HG03442 (cell line): Measurements from ENCODE around the gene ASGR1.
"Not testable (repeated sequence)": the region's sequence is repeated elsewhere in the genome, so short reads cannot be mapped to it uniquely, and the experiment has no call there.

ENCODE experiments used
- ATAC-seq: cut with Tn5 transposase; IDR thresholded peaks from one replicate; pipeline ENCODE4 v1.9.1; 2021; ENCODE audit warnings: mild to moderate bottlenecking, moderate library complexity; ENCODE audit not compliant: unreplicated experiment

ASGR1 gene

DNA sequence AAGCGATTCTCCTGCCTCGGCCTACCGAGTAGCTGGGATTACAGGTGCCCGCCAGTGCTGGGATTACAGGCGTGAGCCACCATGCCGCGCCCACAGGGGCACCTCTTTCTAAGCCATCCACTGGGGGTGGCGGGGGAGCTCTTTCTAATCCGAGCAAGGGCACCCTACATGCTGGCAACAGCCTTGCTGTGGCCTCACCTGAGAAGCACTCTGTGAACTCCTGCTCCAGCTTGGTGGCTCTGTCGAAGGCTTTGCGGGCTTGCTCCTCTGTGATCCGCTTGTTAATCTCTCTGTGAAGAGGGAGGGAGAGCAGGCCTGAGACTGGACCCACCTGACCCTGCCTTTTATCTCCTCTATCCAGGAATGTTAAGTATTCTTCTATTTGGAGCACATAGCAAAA, 11.9 kb upstream of the ASGR1 start:
- no peak for ATAC-seq

DNA sequence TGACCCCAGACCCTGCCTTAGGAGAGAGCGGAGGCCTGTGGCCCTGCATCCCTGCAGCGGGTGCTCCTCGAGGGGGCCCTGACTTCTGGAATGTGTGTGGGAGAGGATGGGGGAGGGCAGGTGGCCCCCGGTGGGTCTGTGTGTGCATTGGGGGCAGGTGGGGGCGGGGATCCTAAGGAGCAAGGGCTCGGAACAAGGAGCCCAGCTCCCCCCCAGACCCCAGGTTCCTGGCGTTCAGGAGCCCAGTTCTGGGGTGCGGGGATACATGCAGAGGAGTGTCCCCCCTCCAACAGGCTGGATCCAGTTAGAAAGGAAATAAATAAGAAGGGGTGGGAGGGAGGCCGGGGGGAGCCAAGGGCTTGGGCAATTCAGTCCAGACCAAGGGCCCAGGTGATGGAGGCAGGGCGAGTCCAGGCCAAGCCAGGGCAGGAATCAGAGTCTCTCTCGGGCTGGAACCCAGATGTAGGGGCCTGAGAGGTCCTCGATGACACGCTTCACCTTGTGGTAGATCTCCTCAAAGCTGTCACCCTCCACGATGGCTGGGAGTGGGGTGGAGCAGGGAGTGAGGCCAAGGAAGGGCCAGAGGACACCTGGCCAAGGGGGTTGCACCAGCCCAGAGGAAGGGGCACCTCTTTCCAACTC, 11.2 kb upstream of the ASGR1 start:
- ATAC-seq: no peak

DNA sequence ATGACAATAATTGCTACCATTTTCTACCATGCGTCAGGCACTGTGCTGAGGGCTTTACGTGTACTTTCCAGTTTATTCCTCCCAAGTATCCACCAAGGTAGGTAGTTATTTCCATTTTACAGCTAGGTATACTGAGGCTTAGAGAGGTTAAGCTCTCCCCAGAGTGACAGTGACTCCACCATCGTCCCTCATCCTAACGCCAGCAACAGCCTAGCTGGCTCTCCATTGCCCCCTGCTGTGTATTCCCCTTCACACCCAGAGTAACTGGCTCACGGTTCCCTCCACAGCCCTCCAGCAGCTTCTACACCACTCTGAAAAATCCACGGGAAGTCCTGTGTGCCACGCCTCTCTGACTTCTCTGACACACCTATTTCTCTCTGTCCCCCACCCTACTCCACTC, 7.1 kb upstream of the ASGR1 start:
- no peak for ATAC-seq

DNA sequence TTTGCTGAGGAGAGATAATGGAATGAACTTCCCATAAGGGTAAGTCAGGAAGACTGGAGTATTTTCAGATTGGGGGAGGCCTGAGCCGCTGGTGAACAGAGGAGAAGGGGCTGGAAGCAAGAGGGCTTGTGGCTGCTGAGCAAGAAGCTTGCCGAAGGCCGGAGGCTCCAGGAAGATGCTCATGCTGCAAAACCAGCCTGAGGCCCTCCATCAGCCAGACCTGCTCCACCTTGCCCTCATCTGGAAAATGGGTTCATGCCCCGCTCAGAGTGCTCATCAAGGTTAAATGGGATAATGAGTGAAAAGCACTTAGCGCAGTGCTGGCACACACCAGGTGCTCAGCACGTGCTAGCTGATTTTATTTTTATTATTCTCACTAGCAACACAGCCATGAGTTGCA, 5.5 kb upstream of the ASGR1 start:
- ATAC-seq: no peak

DNA sequence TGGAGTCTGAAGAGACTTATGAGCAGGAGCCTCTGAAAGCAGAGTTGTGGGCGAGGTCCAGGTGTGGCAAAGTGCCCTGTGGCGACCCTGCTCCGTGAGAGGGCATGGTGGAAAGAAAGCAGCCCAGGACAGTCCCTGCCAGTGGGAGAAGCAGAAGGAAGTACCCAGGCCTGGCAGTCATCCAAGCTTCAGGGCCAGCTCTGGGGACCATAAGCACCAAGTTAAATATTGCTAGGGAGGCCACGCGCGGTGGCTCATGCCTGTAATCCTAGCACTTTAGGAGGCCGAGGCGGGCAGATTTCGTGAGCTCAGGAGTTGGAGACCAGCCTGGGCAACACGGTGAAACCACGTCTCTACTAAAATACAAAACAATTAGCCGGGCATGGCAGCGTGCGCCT, 4.9 kb upstream of the ASGR1 start:
- no peak for ATAC-seq

DNA sequence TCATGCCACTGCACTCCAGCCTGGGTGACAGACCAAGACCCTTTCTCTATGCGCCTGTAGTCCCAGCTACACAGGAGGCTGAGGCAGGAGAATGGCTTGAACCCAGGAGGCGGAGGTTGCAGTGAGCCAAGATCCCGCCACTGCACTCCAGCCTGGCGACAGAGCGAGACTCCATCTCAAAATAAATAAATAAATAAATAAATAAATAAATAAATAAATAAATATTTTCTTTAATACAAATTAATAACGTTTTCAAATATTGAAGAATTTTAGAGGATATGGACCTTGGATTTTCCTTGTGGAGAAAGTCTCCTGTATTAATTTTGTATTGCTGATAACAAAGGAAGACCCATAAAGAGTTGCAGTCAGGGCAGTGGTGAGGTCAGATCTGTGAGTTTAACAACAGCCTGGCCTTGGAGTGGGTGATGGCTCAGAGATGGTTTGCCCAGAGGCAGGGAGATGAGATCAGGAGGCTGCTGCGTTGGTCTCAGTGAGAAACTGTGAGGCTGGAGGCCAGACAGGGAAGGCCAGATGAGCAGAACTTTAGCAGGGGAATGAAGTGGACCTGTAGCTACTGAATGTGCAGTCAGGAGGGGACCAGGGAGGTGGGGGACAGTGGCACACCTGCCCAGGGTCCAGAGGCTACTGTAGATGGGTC, 4.4 kb upstream of the ASGR1 start:
- ATAC-seq: no peak

DNA sequence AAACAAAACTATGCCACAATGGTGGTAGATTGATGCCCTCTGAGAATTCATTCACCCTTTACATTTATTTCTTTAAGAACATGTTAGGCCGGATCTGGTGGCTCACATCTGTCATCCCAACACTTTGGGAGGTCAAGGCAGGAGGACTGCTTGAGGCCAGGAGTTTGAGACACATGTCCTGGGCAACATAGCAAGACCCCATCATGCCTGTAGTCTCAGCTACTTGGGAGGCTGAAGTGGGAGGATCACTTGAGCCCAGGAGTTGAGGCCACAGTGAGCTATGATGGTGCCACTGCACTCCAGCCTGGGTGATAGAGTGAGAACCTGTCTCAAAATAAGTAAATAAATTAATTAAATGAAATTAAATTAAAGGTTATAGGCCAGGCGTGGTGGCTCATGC, 2.9 kb upstream of the ASGR1 start:
- not testable (repeated sequence) for ATAC-seq

DNA sequence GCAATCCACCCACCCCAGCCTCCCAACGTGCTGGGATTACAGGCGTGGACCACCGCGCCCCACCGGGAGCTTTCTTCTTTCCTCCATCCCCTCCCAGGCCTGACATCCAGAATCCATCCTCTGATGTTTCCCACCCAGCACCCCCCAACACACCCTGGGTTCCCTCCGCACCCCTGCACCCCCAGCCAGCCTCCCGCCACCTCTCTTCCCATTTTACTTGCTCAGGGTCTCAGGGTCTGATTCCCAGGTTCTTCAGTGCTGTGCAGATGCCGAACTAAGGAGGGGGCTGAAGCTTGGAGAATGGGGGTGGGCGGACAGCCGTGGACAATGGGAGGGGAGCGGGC, 225 bp downstream of the ASGR1 start:
- ATAC-seq: no peak

DNA sequence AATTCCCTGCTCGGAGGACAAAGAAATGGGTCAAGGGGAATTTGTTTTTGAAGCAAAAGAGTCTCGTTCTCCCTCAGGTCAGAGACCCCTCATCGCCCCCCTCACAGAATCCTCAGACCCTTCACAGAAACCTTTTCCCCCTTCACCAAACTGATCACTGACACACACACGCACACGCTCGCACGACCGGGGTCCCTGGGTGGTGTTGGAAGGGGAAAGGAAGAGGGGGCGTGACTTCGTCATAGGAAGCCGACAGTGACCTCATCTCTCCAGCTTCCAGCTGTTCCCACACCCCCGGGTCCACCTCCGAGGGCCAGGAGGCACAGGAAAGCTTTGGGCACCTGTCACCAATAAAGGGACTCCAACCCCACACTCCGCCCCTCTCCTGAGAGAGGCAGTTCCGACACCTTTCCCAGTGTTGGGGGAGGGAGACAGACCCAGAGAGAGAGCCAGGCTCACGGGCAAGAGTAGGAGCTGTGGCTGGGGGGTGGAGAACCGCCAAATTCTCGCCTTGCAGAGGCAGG, 1.2 kb downstream of the ASGR1 start:
- ATAC-seq: no peak

DNA sequence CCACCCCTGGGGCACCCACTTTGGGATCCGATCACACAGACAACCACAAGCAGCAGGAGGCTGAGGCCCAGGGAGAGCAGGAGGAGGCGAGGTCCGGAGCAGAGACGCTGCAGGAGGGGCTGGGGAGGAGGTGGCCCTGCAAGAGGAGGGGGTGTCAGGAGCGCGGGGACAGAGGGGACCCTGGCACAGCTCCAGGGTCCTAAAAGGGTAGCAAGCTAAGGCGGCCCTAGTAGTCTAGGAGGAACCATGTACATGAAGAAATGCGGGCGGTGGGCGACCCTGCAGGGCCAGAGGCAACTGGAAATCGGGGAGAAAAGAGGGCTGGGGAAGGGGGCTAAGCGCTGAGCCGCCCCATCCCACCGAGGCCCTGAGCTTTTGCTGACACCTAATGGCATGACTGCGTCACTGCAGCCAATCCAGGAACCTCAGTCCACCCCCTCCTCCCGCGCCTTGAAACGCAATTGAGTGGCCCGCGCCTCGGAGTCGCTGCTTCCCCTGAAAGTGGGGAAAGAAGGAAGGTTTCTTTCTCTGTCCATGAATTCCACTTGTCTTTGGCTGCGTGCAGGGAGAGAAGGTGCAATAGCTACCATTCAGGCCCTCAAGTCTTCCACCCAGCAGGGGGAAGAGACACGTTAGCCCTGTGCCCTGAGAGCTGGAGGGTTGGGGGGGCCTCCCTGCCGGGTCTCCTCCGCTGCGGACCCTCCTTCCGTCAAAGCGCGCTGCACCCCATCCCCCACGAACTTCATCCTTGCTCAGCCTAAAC, 1.8 kb downstream of the ASGR1 start:
- no peak for ATAC-seq

DNA sequence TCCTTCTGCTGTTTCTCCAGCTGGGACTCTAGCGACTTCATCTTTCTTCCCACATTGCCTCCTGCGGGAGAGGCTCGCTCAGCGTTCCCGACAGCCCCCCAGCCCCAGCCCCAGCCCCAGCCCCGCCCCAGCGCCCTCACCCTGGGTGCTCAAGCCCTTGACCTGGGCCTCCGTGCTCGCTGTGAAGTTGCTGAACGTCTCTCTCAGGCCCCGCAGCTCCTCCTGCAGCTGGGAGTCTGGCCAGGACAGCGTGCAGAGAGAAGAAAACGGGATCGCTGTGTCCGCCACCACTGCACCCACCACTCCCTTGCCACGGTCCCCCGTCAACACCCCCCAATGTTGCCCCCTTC, 2.4 kb downstream of the ASGR1 start:
- no peak for ATAC-seq

DNA sequence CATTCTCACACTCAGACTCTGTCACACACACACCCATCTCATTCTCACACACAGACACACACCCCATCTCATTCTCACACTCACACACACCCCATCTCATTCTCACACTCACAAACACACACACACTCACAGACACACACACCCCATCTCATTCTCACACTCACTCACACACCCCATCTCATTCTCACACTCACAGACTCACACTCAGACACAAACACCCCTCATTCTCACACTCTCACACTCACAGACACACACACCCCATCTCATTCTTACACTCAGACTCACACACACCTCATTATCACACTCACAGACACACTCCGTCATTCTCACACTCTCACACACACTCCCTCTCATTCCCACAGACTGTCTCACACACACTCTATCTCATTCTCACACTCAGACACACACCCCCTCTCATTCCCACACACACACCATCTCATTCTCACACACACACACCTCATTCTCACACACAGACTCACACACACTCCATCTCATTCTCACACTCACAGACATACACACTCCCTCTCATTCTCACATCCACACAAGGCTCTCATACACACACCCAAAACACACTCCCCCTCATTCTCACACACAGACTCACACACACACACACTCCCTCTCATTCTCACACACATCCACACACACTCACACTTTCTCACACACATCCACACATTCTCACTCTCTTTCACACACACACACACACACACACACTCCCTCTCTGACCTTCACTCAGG, 2.9 kb downstream of the ASGR1 start:
- no peak for ATAC-seq

DNA sequence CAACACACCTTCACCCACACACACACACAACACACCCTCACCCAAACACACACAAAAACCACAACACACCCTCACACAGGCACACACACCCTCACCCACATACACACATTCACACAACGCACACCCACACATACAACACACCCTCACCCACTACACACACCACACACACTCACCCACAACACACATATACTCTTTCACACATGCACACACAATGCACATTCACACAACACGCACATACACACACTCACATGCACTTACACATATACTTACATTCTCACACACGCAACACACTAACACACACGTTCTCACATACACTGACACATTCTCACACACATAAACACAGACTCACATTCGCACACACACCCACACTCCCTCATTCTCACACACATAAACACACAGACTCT, 3.8 kb downstream of the ASGR1 start:
- no peak for ATAC-seq

DNA sequence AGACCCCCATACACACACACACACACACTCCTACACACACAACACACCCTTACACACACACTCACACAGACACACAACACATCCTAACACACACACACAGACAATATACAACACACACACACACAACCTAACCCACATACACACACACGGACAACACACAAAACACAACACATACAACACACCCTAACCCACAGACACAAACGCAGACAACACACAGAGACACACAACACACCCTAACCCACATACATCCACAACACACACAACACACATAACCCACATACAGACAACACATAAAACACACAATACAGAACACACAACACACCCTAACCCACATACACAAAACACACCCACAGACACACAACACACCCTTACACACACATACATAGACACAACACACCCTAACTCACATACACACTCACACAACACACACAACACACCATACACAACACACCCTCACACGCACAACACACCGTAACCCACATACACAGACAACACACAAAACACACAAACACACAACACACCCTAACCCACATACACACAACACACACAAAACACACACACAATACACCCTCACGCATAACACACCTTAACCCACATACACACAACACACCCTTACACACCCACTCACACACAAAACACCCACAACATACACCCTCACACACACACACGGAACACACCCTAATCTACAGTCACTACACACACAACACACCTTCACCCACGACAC, 4.4 kb downstream of the ASGR1 start:
- ATAC-seq: no peak

DNA sequence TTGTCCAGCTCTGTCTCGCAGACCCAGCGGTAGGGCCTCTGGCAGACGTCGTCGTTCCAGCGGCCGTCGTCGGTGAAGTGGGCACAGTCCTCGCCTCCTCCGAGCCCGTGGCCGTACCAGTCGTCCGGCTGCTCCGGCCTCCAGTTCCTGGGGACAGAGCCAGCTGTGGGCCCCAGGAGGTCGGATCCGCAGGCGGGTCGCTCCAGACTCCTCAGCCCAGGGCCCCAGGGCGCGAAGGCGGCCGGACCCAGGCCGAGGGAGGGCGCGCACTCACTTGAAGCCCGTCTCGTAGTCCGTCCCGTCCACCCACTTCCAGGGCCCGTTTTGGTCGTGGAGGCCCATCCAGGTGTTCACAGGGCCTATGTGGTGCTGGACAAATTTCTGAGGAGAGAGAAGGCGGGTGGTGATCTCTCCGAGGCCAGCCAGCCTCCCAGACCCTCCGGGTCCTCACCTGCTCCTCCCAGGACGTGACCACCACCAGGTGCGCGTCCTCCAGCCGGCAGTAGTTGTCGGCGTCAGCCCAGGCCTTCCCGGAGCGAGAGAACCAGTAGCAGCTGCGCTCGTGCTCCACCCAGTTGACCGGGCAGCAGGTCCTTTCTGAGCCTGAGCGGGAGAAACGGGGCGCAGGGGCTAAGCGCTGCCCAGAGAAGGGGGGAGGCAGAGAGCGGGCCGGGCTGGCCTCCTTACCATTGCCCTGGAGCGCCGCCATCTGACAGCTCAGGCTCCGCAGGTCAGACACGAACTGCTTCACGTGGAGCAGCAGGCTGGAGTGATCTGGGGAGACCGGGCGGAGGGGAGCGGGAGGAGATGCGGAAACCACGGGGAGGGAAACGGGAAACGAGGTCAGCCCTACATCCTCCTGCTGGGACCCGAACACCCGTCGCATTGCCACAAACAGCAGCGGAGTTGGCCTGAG, 5.2 kb downstream of the ASGR1 start:
- no peak for ATAC-seq

DNA sequence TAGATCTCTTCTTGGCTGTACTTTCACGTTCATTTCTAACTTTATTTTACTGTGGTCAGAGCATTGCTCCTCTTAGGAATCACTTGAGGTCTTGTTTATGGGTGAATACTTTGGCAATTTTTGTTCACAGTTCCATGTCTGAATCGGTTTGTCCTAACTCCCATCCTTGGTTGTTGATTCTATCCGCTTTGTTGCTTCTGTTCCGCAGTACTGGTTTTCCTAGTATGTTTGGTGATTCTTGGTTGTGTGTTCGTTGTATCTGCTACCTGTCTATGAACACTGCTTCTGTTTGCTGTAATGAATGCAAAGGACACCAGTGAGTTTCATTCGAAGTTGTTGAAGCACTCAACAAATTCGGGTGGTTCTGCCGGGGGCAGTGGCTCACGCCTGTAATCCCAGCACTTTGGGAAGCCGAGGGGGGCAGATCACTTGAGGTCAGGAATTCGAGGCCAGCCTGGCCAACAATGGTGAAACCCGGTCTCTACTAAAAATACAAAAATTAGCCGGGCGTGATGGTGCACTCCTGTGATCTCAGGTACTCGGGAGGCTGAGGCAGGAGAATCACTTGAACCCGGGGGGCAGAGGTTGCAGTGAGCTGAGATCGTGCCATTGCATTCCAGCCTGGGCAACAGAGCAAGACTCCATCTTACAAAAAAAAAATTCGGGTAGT, 6.5 kb downstream of the ASGR1 start:
- ATAC-seq: not testable (repeated sequence)

DNA sequence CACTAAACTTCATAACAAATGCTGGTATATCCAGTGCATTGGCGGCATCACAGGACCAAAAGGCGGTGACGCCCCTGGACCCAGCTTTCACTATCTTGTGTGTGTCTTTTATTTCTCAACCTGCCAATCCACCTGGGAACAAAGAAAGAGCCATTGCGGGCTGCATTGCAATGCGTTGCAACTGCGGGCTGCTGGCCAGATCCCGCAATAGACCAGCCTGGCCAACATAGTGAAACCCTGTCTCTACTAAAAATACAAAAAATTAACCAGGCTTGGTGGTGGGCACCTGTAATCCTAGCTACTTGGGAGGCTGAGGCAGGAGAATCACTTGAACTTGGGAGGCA, 9.6 kb downstream of the ASGR1 start:
- not testable (repeated sequence) for ATAC-seq

DNA sequence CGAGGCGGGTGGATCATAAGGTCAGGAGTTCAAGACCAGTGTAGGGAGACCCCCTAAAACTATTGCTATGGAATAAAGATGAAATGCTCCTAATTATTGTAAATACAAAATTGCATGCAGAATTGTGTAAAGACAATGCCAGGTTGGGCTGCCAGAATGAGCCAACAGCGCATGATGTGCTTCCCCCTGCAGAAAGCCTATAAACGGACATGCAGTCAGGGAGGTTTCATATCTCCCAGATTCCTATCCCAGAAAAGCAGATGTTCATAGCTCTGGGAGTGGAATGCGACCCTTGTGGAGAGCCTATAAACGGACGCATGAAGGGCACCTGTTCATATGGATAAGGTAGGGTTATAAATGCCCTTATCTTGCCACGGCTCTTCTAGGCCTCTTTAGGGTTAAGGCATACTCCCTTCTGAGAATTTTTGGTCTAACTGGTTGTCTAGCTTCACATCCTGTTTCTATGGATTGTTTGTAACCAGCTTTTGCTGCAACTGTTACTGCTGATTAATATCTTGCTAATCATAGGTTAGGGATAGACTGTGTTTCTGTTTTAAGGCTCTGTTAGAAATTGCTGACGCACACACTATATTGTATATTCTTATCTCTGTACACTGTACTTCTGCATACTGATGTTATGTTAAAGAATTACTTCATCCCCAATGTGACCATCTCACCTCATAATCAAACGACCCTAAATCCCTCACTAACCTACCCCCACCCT, 10.2 kb downstream of the ASGR1 start:
- ATAC-seq: not testable (repeated sequence)

DNA sequence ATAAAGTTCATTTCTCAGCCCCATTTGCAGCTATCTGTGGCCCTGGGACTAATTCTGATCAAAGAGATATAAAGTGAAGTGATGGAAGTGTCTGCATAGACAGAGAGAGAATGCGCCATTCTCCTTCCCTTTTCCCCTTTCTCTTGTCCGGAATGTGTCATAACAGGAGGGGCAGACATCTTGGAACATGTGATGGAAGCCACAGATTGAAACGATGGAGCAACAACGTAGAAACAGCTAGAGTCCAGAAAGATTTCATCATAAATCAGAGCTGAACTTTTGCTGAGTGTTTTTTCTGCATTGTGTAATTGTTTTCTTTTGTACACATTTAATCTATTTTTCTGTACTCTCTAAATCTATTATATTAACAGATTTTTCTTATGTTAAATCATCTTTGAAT, 11.3 kb downstream of the ASGR1 start:
- no peak for ATAC-seq
